LNCAP (cell line): Measurements from ENCODE around the gene CA4.

Source experiments
- TF ChIP-seq, protein P1 (sequence below): fragments of 450-650 bp; IDR thresholded peaks from 2 replicates; pipeline ENCODE4 v1.5.1; 2017; ENCODE audit warnings: mild to moderate bottlenecking

CA4 gene

DNA sequence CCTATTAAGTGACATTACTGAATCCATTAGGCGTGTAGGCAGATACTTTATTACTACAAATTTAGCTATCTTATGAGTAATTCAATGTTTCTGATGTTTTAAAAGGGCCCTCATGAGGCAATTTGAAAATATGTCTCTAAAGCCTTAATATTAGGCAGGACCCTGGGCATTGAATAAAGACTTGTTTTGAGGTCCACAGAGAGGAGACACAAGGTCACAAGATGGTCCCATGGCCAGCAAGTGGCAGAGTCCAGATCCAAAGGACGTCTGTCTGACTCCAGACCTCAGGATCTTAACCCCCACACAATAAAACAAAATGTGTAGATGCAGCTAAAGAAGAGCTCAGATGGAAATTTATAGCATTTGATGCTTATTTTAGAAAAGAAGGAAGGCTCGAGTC lies 39.2 kb upstream of the CA4 start:
- TF ChIP-seq, protein P1, sequence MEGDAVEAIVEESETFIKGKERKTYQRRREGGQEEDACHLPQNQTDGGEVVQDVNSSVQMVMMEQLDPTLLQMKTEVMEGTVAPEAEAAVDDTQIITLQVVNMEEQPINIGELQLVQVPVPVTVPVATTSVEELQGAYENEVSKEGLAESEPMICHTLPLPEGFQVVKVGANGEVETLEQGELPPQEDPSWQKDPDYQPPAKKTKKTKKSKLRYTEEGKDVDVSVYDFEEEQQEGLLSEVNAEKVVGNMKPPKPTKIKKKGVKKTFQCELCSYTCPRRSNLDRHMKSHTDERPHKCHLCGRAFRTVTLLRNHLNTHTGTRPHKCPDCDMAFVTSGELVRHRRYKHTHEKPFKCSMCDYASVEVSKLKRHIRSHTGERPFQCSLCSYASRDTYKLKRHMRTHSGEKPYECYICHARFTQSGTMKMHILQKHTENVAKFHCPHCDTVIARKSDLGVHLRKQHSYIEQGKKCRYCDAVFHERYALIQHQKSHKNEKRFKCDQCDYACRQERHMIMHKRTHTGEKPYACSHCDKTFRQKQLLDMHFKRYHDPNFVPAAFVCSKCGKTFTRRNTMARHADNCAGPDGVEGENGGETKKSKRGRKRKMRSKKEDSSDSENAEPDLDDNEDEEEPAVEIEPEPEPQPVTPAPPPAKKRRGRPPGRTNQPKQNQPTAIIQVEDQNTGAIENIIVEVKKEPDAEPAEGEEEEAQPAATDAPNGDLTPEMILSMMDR: no peak

DNA sequence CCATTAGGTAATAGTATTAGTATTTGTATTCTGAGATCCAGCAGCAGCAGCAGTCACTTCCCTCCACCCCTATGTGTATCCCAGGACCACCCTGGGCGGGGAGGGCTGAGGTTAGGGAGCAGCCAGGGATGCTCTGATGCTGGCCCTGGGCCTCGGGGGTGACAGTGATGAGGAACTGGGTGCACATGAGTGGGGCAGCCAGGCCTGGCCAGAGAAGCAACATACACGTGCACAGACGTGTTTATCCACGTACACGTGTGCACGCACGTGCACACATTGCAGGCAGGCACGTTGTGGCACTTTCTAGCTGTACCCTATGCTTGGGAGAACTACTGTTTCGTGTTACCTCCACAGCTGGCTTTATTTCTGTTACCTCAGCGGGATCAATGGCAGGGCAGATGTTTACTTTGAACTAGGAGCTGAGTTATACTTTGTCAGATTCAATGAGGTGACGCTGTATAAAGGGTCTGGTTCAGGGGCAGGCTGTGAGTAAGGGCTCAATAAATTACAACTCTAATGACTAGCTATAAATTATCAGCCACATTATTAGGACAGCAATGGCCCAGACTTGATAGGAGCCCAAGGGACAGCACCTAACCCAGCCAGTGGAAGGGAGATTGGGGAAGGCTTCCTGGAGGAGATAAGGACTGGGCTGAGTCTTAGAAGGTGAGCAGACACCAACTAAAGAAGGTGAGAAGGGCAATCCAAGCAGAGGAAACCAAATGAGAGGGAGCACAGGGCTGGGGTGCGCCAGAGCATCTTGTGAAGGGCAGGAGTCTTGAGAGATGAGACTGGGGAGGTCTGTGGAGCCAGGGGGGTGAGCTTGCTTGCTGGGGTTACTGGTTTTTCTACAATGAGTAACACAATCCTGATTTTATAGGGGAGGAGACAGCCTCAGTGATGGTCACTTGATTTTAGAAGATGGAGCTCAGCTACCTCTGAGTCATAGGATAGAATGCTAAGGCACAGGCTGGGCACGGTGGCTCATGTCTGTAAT lies 22.4 kb upstream of the CA4 start:
- TF ChIP-seq, protein P1: no peak

DNA sequence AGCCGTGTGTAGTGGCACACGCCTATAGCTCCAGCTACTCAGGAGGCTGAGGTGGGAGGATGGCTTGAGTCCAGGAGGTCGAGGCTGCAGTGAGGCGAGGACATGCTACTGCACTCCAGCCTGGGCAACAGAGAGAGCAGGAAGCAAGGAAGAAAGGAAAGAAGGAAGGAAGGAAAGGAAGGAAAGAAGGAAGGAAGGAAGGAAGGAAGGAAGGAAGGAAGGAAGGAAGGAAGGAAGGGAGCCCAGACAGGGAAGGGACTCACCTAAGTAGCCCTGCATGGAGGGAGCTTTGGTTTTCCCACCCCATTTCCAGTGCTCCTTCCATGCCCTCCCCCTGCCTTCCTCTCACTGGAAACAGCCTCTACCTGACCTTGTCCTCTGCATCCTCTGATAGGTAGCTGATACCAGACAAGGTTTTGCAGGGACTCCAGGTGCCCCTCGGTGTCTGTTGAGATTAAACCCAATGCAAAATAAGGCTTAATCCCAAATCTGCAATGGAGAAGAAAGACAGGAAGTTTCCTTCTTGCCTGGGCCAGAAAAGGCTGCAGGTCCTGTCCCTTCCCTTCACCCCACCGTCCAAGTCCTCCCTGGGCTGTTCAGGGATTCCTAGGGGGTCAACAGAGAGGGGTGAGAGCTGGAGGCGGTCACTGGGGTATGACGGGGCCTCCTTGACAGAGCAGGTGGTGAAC lies 21.5 kb upstream of the CA4 start:
- TF ChIP-seq, protein P1: no peak

DNA sequence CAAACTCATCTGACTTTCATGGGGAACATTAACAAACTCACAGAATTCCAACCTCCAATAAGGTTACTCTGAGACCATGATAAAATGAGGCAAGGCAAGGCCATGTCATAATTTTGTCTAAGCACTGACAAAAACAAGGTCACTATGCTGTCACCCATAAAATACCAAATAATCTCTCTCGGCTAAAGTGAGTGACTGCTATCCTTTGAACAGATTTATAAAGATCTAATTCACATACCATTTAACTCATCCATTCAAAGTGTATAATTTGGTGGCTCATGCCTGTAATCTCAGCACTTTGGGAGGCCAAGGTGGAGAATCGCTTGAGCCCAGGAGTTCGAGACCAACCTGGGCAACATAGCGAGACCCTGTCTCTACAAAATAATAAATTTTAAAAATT lies 20.6 kb upstream of the CA4 start:
- TF ChIP-seq, protein P1: no peak

DNA sequence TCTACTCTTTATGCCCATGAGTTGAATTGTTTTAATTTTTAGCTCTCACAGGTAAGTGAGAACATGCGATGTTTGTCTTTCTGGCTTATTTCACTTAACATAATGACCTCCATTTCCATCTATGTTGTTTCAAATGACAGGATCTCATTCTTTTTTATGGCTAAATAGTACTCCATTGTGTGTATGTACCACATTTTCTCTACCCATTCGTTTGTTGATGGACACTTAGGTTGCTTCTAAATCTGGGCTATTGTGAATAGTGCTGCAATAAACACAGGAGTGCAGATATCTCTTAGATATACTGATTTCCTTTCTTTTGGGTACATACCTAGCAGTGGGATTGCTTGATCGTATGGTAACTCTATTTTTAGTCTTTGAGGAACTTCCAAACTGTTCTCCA lies 19.3 kb upstream of the CA4 start:
- TF ChIP-seq, protein P1: no peak

DNA sequence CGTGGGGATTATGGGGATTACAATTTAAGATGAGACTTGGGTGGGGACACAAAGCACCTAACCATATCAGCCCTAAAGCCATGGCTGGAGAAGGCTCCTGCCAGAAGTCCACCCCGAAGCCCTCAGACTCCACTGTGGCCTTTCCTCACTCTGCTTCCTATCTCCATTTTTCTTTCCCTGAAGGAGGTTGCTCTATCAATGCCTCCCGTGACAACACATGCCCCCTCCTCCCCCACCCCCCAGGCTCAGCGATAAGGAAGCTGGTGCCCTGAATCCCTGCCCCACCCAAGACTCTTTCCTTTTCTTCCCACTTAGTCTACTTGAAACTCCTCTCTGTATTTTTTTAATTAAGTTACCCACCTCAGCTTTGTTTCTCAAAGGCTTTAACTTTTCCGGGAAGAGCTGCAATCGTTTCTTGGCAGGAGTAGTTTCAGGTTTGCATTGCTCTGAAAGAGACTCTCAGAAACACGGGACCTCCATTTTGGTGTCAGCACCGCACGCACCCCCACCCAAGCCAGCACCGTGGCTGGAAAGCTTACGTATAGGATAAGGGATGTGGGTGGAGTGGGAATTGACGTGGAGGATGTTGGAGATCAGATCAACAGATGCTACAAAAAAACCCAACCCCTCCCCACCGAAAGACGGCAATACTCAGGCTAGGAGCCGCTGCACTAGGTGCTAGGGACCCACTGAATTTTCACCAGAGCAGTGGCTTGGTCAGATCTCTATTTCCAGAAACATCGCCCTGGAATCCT lies 15.2 kb upstream of the CA4 start:
- TF ChIP-seq, protein P1: no peak

DNA sequence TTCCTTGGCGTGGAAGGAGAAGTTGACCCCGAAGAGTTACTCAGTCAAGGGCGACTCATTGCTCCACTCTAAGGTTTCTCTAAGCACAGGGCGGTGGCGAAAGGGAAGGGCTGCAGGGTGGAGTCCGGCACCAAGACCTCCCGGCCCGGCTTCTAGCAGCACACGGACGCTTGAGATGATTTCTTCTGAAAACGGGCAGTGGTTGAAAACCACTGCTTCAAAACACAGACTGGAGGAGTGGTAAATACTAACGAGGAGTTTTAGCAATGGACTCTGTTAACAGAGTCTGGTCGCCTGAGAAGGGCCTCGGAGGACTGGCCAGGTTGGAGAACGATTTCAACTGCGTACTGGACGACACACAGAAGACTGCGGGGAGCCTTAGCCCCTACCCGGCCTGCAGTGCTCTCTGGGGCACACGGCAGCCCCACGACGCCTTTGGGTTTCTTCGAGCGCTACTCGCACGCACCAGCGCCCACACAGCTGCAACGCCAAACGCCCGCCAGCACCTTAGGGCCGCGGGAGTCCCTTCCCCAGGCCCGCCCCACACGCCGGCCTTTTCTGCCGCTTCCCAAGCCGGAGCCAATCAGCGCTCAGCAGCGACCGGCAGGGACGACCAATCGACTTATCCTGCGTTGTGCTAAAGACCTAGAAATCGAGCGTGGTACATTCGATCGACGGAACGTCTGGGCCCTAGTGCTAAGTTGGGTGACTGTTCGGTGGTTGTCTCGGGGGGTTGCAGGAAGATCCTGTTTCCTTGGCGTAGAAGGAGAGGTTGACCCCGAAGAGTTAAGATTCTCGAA lies 14.4 kb upstream of the CA4 start:
- TF ChIP-seq, protein P1: no peak
